ENCODE data around the gene SRSF3.

- TF ChIP-seq CTCF (IDR thresholded peaks at IDR 0.05; ENCODE audit: insufficient read depth, low read length, poor library complexity, severe bottlenecking) (peak; percentile 55), EZH2phosphoT487 (conservative IDR thresholded peaks at IDR 0.05; ENCODE audit: low read length) (no peak)
Measured at GRCh38 chr6:36546920-36547645, 47.1 kb upstream of the SRSF3 start, which contains the start of gene STK38.

Measured in SU-DHL-6 (cell line).